Panc1 (cell line): ENCODE measurements around the gene CD9.

ENCODE experiments used
- CTCF ChIP-seq: fragments of 450-650 bp; IDR thresholded peaks from 2 replicates; pipeline ENCODE4 v1.5.1; 2017; ENCODE audit warnings: mild to moderate bottlenecking
- POLR2AphosphoS5 ChIP-seq: IDR thresholded peaks from 2 replicates; pipeline ENCODE4 v1.6.1; 2012; ENCODE audit warnings: mild to moderate bottlenecking, low read depth, low read length, moderate library complexity
- REST ChIP-seq, 2 experiments: IDR thresholded peaks; 2 replicates each; pipeline ENCODE4 v1.6.1; 2011 to 2012; ENCODE audit warnings: low read depth in 2 of 2, control low read depth in 1 of 2, low read length in 1 of 2, mild to moderate bottlenecking in 1 of 2, moderate library complexity in 1 of 2; ENCODE audit not compliant: insufficient read depth in 1 of 2
- SIN3A ChIP-seq: IDR thresholded peaks from 2 replicates; pipeline ENCODE4 v1.6.1; 2012; ENCODE audit warnings: low read depth, mild to moderate bottlenecking, low read length, moderate library complexity, borderline replicate concordance; ENCODE audit not compliant: insufficient read depth
- TCF7L2 ChIP-seq: IDR thresholded peaks from 2 replicates; pipeline ENCODE4 v1.6.1; 2011; ENCODE audit warnings: mild to moderate bottlenecking, low read depth, low read length, inconsistent platforms

- TF ChIP-seq CTCF = no peak
- TF ChIP-seq TCF7L2 = no peak
- no peak for TF ChIP-seq POLR2AphosphoS5
- no peak for TF ChIP-seq REST (IDR thresholded peaks at IDR 0.05; ENCODE audit: insufficient read depth in 1 of 2, low read depth in 2 of 2, low read length in 1 of 2)
- TF ChIP-seq SIN3A = no peak
Measured at GRCh38 chr12:6177642-6178358, 22.4 kb upstream of the CD9 start.
